SK-N-SH (cell line): ENCODE results near the gene PARN. TPM values are rescaled to one million over a fixed set of nuclear protein-coding genes. Genes with fewer than 3 reads are reported as not detected.

Experiments
- CTCF ChIA-PET: fragments of 300-600, 350-600 bp; formaldehyde crosslinking; extraction: SDS; loops from one replicate; lab custom pipeline; 2021; lab: Yijun Ruan, JAX
- POLR2A ChIA-PET: fragments of 350-600 bp; sonication (Branson Sonifier 250); formaldehyde crosslinking; extraction: SDS; loops from one replicate; lab custom pipeline; 2020; ENCODE audit warnings: antibody characterized with exemption, inconsistent platforms; lab: Yijun Ruan, JAX
- DNase-seq: peaks from one replicate; pipeline ENCODE4 v3.0.0; 2012
- H2AFZ ChIP-seq: fragments of 200-600 bp; sonication (generic); 2 replicates; pipeline ENCODE4 v1.8.1; 2016; ENCODE audit warnings: antibody characterized with exemption, mild to moderate bottlenecking, low read depth
- H3F3A ChIP-seq: fragments of 200-600 bp; sonication (generic); replicated peaks from 2 replicates; pipeline ENCODE3; 2016; ENCODE audit warnings: antibody characterized with exemption, mild to moderate bottlenecking; ENCODE audit not compliant: insufficient read depth
- H3K27ac ChIP-seq, 2 experiments: fragments of 200-500 bp in 1 of 2; fragments of 200-600 bp in 1 of 2; sonication (Bioruptor generic) in 1 of 2; sonication (generic), shearing (Covaris generic) in 1 of 2; 2 replicates each; pipeline versions ENCODE4 v1.5.1 to v1.6.1; 2014 to 2016; ENCODE audit warnings: low read depth in 2 of 2, inconsistent platforms in 1 of 2, low read length in 1 of 2, mild to moderate bottlenecking in 1 of 2, mixed read lengths in 1 of 2
- H3K27me3 ChIP-seq: fragments of 200-600 bp; sonication (generic), shearing (Covaris generic); 2 replicates; pipeline ENCODE4 v1.6.1; 2016; ENCODE audit warnings: mixed run types; ENCODE audit not compliant: insufficient read depth
- H3K36me3 ChIP-seq, 2 experiments: fragments of 200-500 bp in 1 of 2; fragments of 200-600 bp in 1 of 2; sonication (Bioruptor generic) in 1 of 2; sonication (generic) in 1 of 2; replicated peaks in 1 of 2; 2 replicates each; pipeline versions ENCODE3 to v1.5.1; 2014 to 2016; ENCODE audit warnings: low read length in 1 of 2, mild to moderate bottlenecking in 1 of 2; ENCODE audit not compliant: insufficient read depth in 2 of 2, control insufficient read depth in 1 of 2
- H3K4me1 ChIP-seq, 2 experiments: fragments of 200-500 bp in 1 of 2; fragments of 200-600 bp in 1 of 2; sonication (Bioruptor generic) in 1 of 2; sonication (generic), shearing (Covaris generic) in 1 of 2; 2 replicates each; pipeline versions ENCODE4 v1.5.1 to v1.6.1; 2014 to 2016; ENCODE audit warnings: low read depth in 1 of 2, low read length in 1 of 2, mixed run types in 1 of 2; ENCODE audit not compliant: insufficient read depth in 2 of 2, control insufficient read depth in 1 of 2
- H3K4me2 ChIP-seq: fragments of 200-600 bp; sonication (generic), shearing (Covaris generic); 2 replicates; pipeline ENCODE4 v1.6.1; 2017; ENCODE audit warnings: mixed run types
- H3K4me3 ChIP-seq, 2 experiments: fragments of 200-500 bp in 1 of 2; fragments of 200-600 bp in 1 of 2; sonication (Bioruptor generic) in 1 of 2; sonication (generic), shearing (Covaris generic) in 1 of 2; 2 replicates each; pipeline versions ENCODE4 v1.5.1 to v1.8.1; 2014 to 2016; ENCODE audit warnings: low read depth in 2 of 2, inconsistent platforms in 1 of 2, low read length in 1 of 2, mild to moderate bottlenecking in 1 of 2, mixed read lengths in 1 of 2, moderate library complexity in 1 of 2
- H3K79me2 ChIP-seq: fragments of 200-600 bp; sonication (generic); 2 replicates; pipeline ENCODE4 v1.8.1; 2017; ENCODE audit warnings: mild to moderate bottlenecking; ENCODE audit not compliant: insufficient read depth
- H3K9ac ChIP-seq: fragments of 200-600 bp; sonication (generic); 2 replicates; pipeline ENCODE4 v1.6.1; 2017; ENCODE audit warnings: mixed run types
- H3K9me2 ChIP-seq: fragments of 200-600 bp; sonication (generic); 2 replicates; pipeline ENCODE4 v1.6.1; 2017; ENCODE audit warnings: mixed run types
- H3K9me3 ChIP-seq: fragments of 200-600 bp; sonication (generic); 2 replicates; pipeline ENCODE4 v1.6.1; 2017; ENCODE audit warnings: mixed run types, mild to moderate bottlenecking, moderate library complexity
- H4K20me1 ChIP-seq: fragments of 200-600 bp; sonication (generic); 2 replicates; pipeline ENCODE4 v1.6.1; 2017; ENCODE audit warnings: mild to moderate bottlenecking, mixed run types; ENCODE audit not compliant: insufficient read depth
- CHD2 ChIP-seq: fragments of 150-350 bp; IDR thresholded peaks from 2 replicates; pipeline ENCODE4 v1.6.1; 2018; ENCODE audit warnings: low read length; ENCODE audit not compliant: partially characterized antibody
- CTCF ChIP-seq: fragments of 200-600 bp; sonication (generic); IDR thresholded peaks from 2 replicates; pipeline ENCODE4 v1.6.1; 2017; ENCODE audit warnings: antibody characterized with exemption, mild to moderate bottlenecking, moderate library complexity
- EP300 ChIP-seq, 2 experiments: IDR thresholded peaks; 2 replicates each; pipeline versions ENCODE4 v1.4.0 to v1.6.1; 2012; ENCODE audit warnings: borderline replicate concordance in 1 of 2, low read depth in 1 of 2, low read length in 1 of 2
- EZH2phosphoT487 ChIP-seq: fragments of 200-600 bp; sonication (generic); IDR thresholded peaks from 2 replicates; pipeline ENCODE4 v1.6.1; 2017; ENCODE audit warnings: low read depth, mixed run types, mild to moderate bottlenecking, antibody characterized with exemption, moderate library complexity, borderline replicate concordance
- FOXJ3 ChIP-seq: sonication (generic); formaldehyde crosslinking; IDR thresholded peaks from 2 replicates; pipeline ENCODE4 v1.5.1; 2020; ENCODE audit warnings: mild to moderate bottlenecking, missing genetic modification reagents
- GABPA ChIP-seq: IDR thresholded peaks from 2 replicates; pipeline ENCODE4 v1.4.0; 2012; ENCODE audit warnings: low read depth, mild to moderate bottlenecking
- GATA2 ChIP-seq: sonication (generic); formaldehyde crosslinking; IDR thresholded peaks from 2 replicates; pipeline ENCODE4 v1.5.0; 2020; ENCODE audit warnings: mild to moderate bottlenecking, missing genetic modification reagents
- MAX ChIP-seq: IDR thresholded peaks from 2 replicates; pipeline ENCODE4 v1.4.0; 2012; ENCODE audit warnings: low read depth
- MEF2A ChIP-seq: IDR thresholded peaks from 2 replicates; pipeline ENCODE4 v1.4.0; 2012; ENCODE audit warnings: low read depth, borderline replicate concordance
- NFIC ChIP-seq: IDR thresholded peaks from 2 replicates; pipeline ENCODE4 v1.4.0; 2012; ENCODE audit warnings: borderline replicate concordance
- NRF1 ChIP-seq: IDR thresholded peaks from 2 replicates; pipeline ENCODE4 v1.6.1; 2012; ENCODE audit warnings: low read depth, mild to moderate bottlenecking, low read length
- PBX3 ChIP-seq: IDR thresholded peaks from 2 replicates; pipeline ENCODE4; 2012
- RCOR1 ChIP-seq: fragments of 150-350 bp; IDR thresholded peaks from 2 replicates; pipeline ENCODE4 v1.6.1; 2017; ENCODE audit warnings: antibody characterized with exemption, low read length
- RFX5 ChIP-seq: IDR thresholded peaks from 2 replicates; pipeline ENCODE4 v1.6.1; 2012; ENCODE audit warnings: mild to moderate bottlenecking, improper control_type of control experiment, low read length
- RXRA ChIP-seq: IDR thresholded peaks from 2 replicates; pipeline ENCODE4 v1.4.0; 2012; ENCODE audit warnings: low read depth, mild to moderate bottlenecking, borderline replicate concordance
- SIN3A ChIP-seq: IDR thresholded peaks from 2 replicates; pipeline ENCODE4 v1.6.1; 2012; ENCODE audit warnings: low read depth, mild to moderate bottlenecking, low read length, moderate library complexity, borderline replicate concordance
- TEAD4 ChIP-seq: IDR thresholded peaks from 2 replicates; pipeline ENCODE4 v1.4.0; 2012; ENCODE audit warnings: mild to moderate bottlenecking, borderline replicate concordance; ENCODE audit not compliant: insufficient read depth
- USF1 ChIP-seq: IDR thresholded peaks from 2 replicates; pipeline ENCODE4 v1.4.0; 2012; ENCODE audit warnings: low read depth, borderline replicate concordance
- ZBTB33 ChIP-seq: IDR thresholded peaks from 2 replicates; pipeline ENCODE4 v1.4.0; 2012; ENCODE audit warnings: low read depth, borderline replicate concordance
- WGBS: methylation state at CpG from one replicate; pipeline ENCODE4 v1.1.6; 2017; ENCODE audit warnings: low lambda C conversion rate; 5-methylcytosine and 5-hydroxymethylcytosine counted together
- polyA plus RNA-seq, 3 experiments: library from polyadenylated mRNA; depleted of rRNA; stranded (reverse); fragments of >200 nt; gene quantifications; 2 replicates each; pipeline ENCODE4 v1.2.3, GENCODE V29; 2012

Gene PARN
- polyA plus RNA-seq, 1 of the 3 experiments (the other 2 are of a cell fraction) = 20.5 TPM

- TF ChIP-seq SIN3A = no peak
- TF ChIP-seq, all 33 proteins: peak for 0
Measured at GRCh38 chr16:14494396-14494966, 135.6 kb downstream of the PARN start (continued).

- CTCF ChIA-PET = interaction anchor here (1.1 kb wide), 1 partner anchor 35 kb away, joined by 3 read pairs; no protein-coding TSS in a partner anchor
Measured at GRCh38 chr16:14493791-14494190, 136.3 kb downstream of the PARN start.

More at GRCh38 chr16:14493791-14494190, 136.3 kb downstream of the PARN start:
- no peak for DNase-seq
- TF ChIP-seq ZBTB33 = no peak
- no peak for TF ChIP-seq TEAD4
- no peak for TF ChIP-seq NFIC
- no peak for TF ChIP-seq GATA2 (CRISPR knock-in tag)
- no peak for TF ChIP-seq USF1
- no peak for TF ChIP-seq RCOR1
- TF ChIP-seq NRF1 = no peak
- TF ChIP-seq CTCF = no peak
- TF ChIP-seq SIN3A = no peak
- TF ChIP-seq EZH2phosphoT487 = no peak
- no peak for TF ChIP-seq EP300 (IDR thresholded peaks at IDR 0.05; ENCODE audit: borderline replicate concordance in 1 of 2, low read depth in 1 of 2, low read length in 1 of 2)
- TF ChIP-seq CHD2 = no peak
- TF ChIP-seq RFX5 = no peak
- no peak for TF ChIP-seq MEF2A
- no peak for TF ChIP-seq GABPA
- no peak for TF ChIP-seq FOXJ3
- TF ChIP-seq MAX = no peak
- TF ChIP-seq RXRA = no peak
- no peak for TF ChIP-seq PBX3
- no peaks in the 10 kb centered on the region for H3K9me2 ChIP-seq
- no peak overlapping the region for H3K27ac ChIP-seq
- H3K4me2 ChIP-seq = no peak overlapping the region
- no peaks in the 10 kb centered on the region for H3F3A ChIP-seq
- H3K9me3 ChIP-seq = no peaks in the 10 kb centered on the region
- H3K9ac ChIP-seq = no peak overlapping the region
- H3K36me3 ChIP-seq = no peaks in the 10 kb centered on the region
- no peak overlapping the region for H2AFZ ChIP-seq
- WGBS = 90% methylated on average over 5 of the region's 5 CpGs
- H3K79me2 ChIP-seq = no peaks in the 10 kb centered on the region
- H3K4me3 ChIP-seq = no peak overlapping the region
- no peaks in the 10 kb centered on the region for H3K27me3 ChIP-seq
- H3K4me1 ChIP-seq = no peaks in the 10 kb centered on the region; a peak in 1 of 4 replicates
- H4K20me1 ChIP-seq = no peaks in the 10 kb centered on the region
- POLR2A ChIA-PET = no interaction called here
